Stimulated activated CD4-positive, alpha-beta T cell treated with anti-CD3 and anti-CD28 coated beads, Interleukin-2, amount 100 ng/mL, for 48 hours (primary cell): ENCODE measurements around the gene CCDC142.

Source experiments
- DNase-seq, 2 donors: peaks; one replicate each; pipeline ENCODE4 v3.0.0-alpha.2; 2020

CCDC142 gene

GRCh38 chr2:74514368-74515270 is 31.8 kb upstream of the CCDC142 start, which contains the start of gene TLX2:
TLX2 (plus strand) TSS chr2:74514450; CDS start chr2:74514807, 357 bp downstream.
- DNase-seq, result no peak

GRCh38 chr2:74513605-74514367 is 31.0 kb upstream of the CCDC142 start:
- no peak for DNase-seq

- DNase-seq, result no peak
Measured at GRCh38 chr2:74512744-74513604, 30.2 kb upstream of the CCDC142 start.

GRCh38 chr2:74511104-74511989 is 28.5 kb upstream of the CCDC142 start:
- DNase-seq, result no peak

GRCh38 chr2:74510272-74510671 is 27.5 kb upstream of the CCDC142 start:
- no peak for DNase-seq

GRCh38 chr2:74507926-74508520 is 25.2 kb upstream of the CCDC142 start:
- no peak for DNase-seq

- peak; percentile 96 to 99 for DNase-seq
Measured at GRCh38 chr2:74507145-74507925, 24.5 kb upstream of the CCDC142 start, which contains the start of gene PCGF1. PCGF1 (minus strand) TSS chr2:74507695; CDS start chr2:74507668, 27 bp downstream.

GRCh38 chr2:74505448-74506246 is 22.8 kb upstream of the CCDC142 start:
- no peak for DNase-seq

GRCh38 chr2:74504591-74504990 is 21.8 kb upstream of the CCDC142 start:
- DNase-seq, result no peak

- no peak for DNase-seq
Measured at GRCh38 chr2:74503506-74504475, 21.0 kb upstream of the CCDC142 start.

- DNase-seq, result no peak
Measured at GRCh38 chr2:74502720-74503505, 20.1 kb upstream of the CCDC142 start.

GRCh38 chr2:74502147-74502719 is 19.4 kb upstream of the CCDC142 start:
- DNase-seq, result no peak

GRCh38 chr2:74501335-74502071 is 18.7 kb upstream of the CCDC142 start:
- DNase-seq, result no peak

- DNase-seq, result no peak
Measured at GRCh38 chr2:74500578-74500946, 17.8 kb upstream of the CCDC142 start.

GRCh38 chr2:74499940-74500577 is 17.3 kb upstream of the CCDC142 start:
- no peak for DNase-seq
